Measurements from ENCODE around the gene TTC31.
"Not testable (repeated sequence)": the region's sequence is repeated elsewhere in the genome, so short reads cannot be mapped to it uniquely, and the experiment has no call there.

Gene TTC31

GRCh38 chr2:74482801-74483674, at the start of gene TTC31, which contains the start of gene CCDC142:
TTC31 (plus strand) TSS chr2:74483081; CDS start chr2:74483096, 15 bp downstream.
CCDC142 (minus strand) TSS chr2:74482998; CDS start chr2:74482837, 161 bp downstream.
- peak; percentile 90 to 91 for DNase-seq

GRCh38 chr2:74436111-74436805, 46.6 kb upstream of the TTC31 start:
- no peak for DNase-seq

GRCh38 chr2:74436848-74437695, 45.8 kb upstream of the TTC31 start:
- DNase-seq: no peak

GRCh38 chr2:74438248-74438647, 44.6 kb upstream of the TTC31 start:
- DNase-seq: no peak

GRCh38 chr2:74439373-74439772, 43.5 kb upstream of the TTC31 start:
- no peak for DNase-seq

- no peak for DNase-seq
Observed at GRCh38 chr2:74439803-74440377, 43.0 kb upstream of the TTC31 start.

DNA sequence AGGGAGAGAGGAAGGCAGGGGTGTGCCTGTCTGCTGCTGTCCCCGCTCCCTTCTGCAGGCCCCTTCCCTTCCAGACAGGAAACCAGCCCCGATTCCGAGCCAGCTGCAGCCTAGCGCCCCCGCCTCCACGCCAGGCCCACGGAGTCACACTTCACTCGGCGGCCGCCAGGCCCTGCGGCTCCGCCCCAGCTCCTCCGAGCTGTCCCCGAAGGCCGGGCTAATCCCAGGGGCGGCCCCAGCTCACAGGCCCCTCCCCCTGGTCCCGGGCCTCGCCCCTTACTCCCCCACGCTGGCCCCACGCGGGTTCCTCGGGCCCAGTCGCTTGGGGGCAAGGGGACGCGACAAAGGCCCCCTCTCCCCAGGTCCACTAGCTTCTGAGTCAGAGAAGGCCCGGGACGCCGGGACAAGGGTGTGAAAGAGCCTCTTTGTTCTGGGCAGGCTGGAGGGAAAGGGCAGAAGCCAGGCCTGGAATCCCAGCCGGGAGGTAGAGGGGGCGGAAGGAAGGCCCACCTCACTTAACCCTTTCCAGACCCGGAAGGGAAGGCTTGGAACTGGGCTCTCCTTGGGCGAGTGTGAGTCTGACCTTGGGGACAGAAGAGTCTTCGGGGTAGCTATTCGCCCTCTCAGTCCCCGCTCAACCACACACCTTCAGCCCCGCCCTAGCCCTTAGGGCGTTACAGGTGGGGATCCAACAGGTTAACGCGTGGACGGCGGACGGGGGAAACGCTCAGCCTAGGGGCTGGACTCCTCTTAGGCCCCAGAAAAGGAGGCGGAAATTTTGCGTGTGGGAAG, 42.3 kb upstream of the TTC31 start:
- DNase-seq: peak in 1 of 2 experiments; percentile 74

GRCh38 chr2:74441170-74441689, 41.7 kb upstream of the TTC31 start:
- no peak for DNase-seq

- no peak for DNase-seq
Observed at GRCh38 chr2:74441690-74442482, 41.0 kb upstream of the TTC31 start, which contains the start of gene RTKN. RTKN (minus strand) TSS chr2:74441937; CDS start chr2:74441816, 121 bp downstream.

DNA sequence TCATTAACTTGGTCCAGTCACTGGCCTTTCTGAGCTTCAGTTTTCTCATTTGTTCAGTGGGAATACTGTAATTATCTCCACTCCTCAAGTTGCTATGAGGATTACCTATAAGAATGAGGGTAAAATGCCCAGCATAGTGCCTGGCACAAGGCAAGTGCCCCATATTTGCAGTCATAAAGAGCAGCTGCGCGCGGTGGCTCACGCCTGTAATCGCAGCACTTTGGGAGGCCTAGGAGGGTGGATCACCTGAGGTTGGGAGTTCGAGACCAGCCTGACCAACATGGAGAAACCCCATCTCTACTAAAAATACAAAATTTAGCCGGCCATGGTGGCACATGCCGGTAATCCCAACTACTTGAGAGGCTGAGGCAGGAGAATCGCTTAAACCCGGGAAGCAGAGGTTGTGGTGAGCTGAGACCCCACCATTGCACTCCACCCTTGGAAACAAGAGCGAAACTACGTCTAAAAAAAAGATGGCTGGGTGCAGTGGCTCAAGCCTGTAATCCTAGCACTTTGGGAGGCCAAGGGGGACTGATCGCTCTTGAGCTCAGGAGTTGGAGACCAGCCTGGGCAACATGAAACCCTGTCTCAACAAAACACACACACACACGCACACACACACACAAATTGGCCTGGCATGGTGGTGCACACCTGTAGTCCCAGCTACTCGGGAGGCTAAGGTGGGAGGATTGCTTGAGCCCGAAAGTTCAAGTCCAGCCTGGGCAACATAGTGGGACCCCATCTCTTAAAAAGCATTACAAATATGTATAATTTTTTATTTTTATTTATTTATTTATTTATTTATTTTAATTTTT, 40.2 kb upstream of the TTC31 start:
- DNase-seq: not testable (repeated sequence)

DNA sequence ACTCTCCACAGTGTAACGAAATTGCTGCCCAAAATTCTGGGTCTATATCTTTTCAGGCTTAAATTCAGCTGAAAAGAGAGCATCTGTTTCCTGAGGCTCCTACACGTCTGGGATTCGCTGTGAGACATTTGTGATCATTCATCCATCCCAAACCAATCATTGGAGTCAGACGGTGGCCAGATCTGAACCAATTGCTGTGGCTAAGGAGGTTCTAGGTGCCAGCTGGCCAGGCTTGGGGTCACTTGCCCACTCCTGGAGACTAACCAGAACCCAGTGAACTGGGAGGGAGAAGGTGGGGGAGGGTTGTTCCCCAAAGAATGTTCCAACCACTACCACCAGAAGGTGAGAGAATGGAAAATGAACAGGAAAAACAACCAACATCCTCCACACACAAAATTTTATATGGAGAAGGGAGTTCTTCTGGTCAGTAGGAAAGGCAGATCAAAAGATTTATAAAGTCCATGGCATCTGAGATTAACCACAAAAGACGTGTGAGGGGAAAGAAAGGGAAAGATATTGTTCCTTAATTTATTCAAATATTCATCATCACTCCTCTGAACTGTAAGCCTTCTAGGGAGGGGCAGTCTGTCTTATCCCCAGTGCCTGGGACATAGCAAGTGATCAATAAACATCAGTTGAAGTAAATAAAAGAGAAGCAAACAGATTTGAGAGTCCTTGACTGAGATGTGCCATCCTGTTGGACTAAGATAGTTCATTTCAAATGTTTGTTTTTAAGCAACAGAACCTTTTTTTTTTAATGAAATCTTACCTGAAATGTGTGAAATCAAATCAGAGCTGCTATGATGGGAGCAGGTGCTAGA, 38.2 kb upstream of the TTC31 start:
- DNase-seq: peak in 1 of 2 experiments; percentile 42

DNA sequence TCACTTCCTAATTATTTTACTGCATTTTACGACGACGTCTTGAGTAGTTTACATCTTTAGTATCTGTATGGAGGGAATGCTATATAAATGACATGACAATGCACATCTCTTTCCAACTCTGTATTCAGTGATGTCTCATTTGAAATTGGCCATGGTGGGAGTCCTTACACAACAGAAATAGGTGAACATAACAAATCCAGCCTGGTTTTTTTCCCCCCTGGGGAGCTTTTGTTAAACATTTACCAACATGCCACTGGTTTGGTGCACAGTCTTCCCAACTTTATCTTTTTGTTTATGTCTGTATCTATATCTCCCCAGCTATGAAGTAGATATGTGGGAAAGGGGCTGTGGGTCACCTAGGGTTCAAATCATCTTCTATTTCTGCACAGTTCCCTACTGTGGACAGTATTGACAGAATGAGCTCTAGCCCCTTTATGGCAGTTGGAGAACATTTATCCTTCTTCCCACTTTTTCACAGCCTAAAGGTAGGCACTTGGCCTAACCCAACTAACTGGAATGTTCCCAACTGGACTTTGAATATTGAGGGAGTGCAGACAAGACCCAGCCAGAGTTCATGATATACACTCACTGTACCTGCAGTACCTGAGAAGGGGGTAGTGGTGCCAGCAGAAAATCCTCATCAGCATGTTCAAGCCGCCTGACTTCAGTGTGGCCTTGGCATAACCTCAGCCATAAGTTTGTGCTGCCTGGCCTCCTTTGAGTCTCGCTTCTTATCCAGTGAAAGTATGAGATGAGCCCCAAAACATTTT, 35.5 kb upstream of the TTC31 start:
- no peak for DNase-seq

DNA sequence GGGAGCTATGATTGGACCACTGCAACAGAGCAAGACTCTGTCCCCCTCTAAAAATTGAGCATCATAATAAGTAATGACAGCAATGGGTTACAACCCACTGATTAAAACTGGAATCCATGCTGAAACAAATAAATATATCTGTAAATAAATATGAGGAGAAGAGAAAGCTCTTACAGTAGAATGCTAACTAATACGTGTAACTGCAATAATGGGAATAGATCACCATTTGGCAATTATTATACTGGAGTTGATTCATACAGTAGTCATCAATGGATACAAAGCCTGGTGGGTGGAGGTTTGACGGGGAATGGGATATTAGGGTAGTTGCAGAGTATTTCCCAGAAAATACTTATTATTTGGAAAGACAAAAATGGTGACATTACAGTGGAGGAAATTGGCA, 34.1 kb upstream of the TTC31 start:
- DNase-seq: no peak

GRCh38 chr2:74450570-74451190, 32.2 kb upstream of the TTC31 start:
- DNase-seq: no peak

GRCh38 chr2:74454654-74455511, 28.0 kb upstream of the TTC31 start, which contains the start of gene INO80B:
INO80B (plus strand) TSS chr2:74455087; CDS start chr2:74455117, 30 bp downstream.
- DNase-seq: peak; percentile 82 to 98

- peak in 1 of 2 experiments; percentile 64 for DNase-seq
Observed at GRCh38 chr2:74457129-74457548, 25.7 kb upstream of the TTC31 start.
